ENCODE measurements around the gene KIRREL1.

The KIRREL1 gene

GRCh38 chr1:157975228-157975950 lies 18.1 kb upstream of the KIRREL1 start:
- no peak for DNase-seq

GRCh38 chr1:157976888-157977287 lies 16.6 kb upstream of the KIRREL1 start:
- no peak for DNase-seq

GRCh38 chr1:157978586-157979403 lies 14.7 kb upstream of the KIRREL1 start:
- no peak for DNase-seq

GRCh38 chr1:157982136-157982535 lies 11.3 kb upstream of the KIRREL1 start:
- no peak for DNase-seq

- no peak for DNase-seq
Measured at GRCh38 chr1:157983787-157984186, 9.7 kb upstream of the KIRREL1 start.

GRCh38 chr1:157984469-157984868 lies 9.0 kb upstream of the KIRREL1 start:
- DNase-seq, result no peak

- DNase-seq, result no peak
Measured at GRCh38 chr1:157985473-157985872, 8.0 kb upstream of the KIRREL1 start.

- no peak for DNase-seq
Measured at GRCh38 chr1:157988002-157988401, 5.4 kb upstream of the KIRREL1 start.

GRCh38 chr1:157992031-157992832 lies 1.2 kb upstream of the KIRREL1 start:
- no peak for DNase-seq

- DNase-seq, result no peak
Measured at GRCh38 chr1:157992833-157993146, 655 bp upstream of the KIRREL1 start.

- no peak for DNase-seq
Measured at GRCh38 chr1:157993918-157994605, 617 bp downstream of the KIRREL1 start.

- no peak for DNase-seq
Measured at GRCh38 chr1:157994704-157995582, 1.5 kb downstream of the KIRREL1 start.

GRCh38 chr1:157995583-157996169 lies 2.2 kb downstream of the KIRREL1 start:
- no peak for DNase-seq

GRCh38 chr1:157996433-157996832 lies 3.0 kb downstream of the KIRREL1 start:
- no peak for DNase-seq

- DNase-seq, result no peak
Measured at GRCh38 chr1:158000507-158000906, 7.1 kb downstream of the KIRREL1 start.

GRCh38 chr1:158002022-158002630 lies 8.7 kb downstream of the KIRREL1 start:
- no peak for DNase-seq

- DNase-seq, result no peak
Measured at GRCh38 chr1:158002631-158003405, 9.4 kb downstream of the KIRREL1 start.

- DNase-seq, result no peak
Measured at GRCh38 chr1:158003406-158003800, 10.0 kb downstream of the KIRREL1 start.

- DNase-seq, result no peak
Measured at GRCh38 chr1:158005224-158005623, 11.8 kb downstream of the KIRREL1 start.

GRCh38 chr1:158007180-158007579 lies 13.7 kb downstream of the KIRREL1 start:
- DNase-seq, result no peak

Data from 8988T (cell line).